ENCODE measurements around the gene SCYL1.
A peak's percentile ranks its signal among the peaks of the same experiment; 100 is the strongest.

The SCYL1 gene

DNA sequence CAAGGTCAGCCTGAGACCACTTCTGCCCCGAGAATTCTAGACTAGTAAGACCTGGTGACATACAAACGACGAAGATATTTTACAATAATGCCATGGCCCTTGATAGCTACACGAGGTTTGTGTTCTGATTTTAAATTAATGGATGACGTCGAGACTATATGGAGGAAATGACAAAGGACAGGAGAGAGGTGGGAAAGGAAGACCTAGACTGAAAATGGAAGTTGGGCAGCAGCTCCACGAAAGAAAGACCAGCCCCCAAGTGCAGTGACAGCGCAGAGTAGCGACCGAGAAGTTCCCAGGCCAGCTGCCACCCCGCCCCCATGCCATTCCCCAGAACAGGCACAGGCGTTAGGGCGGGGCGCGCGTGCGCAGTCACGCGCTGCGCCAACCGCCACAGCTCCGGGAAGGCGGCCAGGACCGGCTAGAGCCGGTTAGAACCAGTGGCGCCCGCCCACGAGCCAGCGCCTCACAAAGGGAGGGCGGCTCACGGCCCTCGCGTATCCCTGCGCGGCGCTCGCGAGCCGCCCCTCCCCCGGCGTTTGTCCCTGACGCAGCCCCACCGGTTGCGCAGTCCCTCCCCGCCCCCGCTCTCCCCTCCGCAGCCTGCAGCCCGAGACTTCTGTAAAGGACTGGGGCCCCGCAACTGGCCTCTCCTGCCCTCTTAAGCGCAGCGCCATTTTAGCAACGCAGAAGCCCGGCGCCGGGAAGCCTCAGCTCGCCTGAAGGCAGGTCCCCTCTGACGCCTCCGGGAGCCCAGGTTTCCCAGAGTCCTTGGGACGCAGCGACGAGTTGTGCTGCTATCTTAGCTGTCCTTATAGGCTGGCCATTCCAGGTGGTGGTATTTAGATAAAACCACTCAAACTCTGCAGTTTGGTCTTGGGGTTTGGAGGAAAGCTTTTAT lies 27.5 kb upstream of the SCYL1 start:
- DNase-seq = peak; percentile 99 to 100
- H3K4me2 ChIP-seq (ENCODE audit: low read length) = peak overlapping the region; percentile 69
- no CpG with 5 or more reads among the region's 61 CpGs for WGBS (ENCODE audit: extremely low coverage, insufficient coverage, insufficient read length)

DNA sequence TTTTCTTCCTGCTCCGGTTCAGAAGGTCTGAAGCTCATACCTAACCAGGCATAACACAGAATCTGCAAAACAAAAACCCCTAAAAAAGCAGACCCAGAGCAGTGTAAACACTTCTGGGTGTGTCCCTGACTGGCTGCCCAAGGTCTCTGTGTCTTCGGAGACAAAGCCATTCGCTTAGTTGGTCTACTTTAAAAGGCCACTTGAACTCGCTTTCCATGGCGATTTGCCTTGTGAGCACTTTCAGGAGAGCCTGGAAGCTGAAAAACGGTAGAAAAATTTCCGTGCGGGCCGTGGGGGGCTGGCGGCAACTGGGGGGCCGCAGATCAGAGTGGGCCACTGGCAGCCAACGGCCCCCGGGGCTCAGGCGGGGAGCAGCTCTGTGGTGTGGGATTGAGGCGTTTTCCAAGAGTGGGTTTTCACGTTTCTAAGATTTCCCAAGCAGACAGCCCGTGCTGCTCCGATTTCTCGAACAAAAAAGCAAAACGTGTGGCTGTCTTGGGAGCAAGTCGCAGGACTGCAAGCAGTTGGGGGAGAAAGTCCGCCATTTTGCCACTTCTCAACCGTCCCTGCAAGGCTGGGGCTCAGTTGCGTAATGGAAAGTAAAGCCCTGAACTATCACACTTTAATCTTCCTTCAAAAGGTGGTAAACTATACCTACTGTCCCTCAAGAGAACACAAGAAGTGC lies 26.7 kb upstream of the SCYL1 start:
- Histone ChIP-seq H3K79me2 (ENCODE audit: control insufficient read depth, insufficient read depth, low read length, poor library complexity) (peaks cover 37% of the 10 kb centered on the region), H2BK12ac (ENCODE audit: low read length) (peak overlapping the region; percentile 81), H4K8ac (ENCODE audit: low read depth, low read length) (peak overlapping the region; percentile 92), H4K12ac (ENCODE audit: low read depth, low read length) (peak overlapping the region; percentile 93), H3K4ac (ENCODE audit: low read depth, low read length) (peak overlapping the region; percentile 90), H3K4me1 (ENCODE audit: control insufficient read depth in 1 of 2, insufficient read depth in 2 of 2, low read length in 2 of 2) (peaks cover 11 to 25% of the 10 kb centered on the region in 2 experiments), H3K4me2 (ENCODE audit: low read length) (peak overlapping the region; percentile 69), H3K36me3 (ENCODE audit: control insufficient read depth in 1 of 2, insufficient read depth in 2 of 2, low read length in 2 of 2) (peaks cover 4 to 11% of the 10 kb centered on the region in 2 experiments), H4K91ac (ENCODE audit: low read depth, low read length) (peak overlapping the region; percentile 99), H3K27me3 (ENCODE audit: insufficient read depth, low read length) (no peaks in the 10 kb centered on the region), H3K14ac (ENCODE audit: low read length) (peak overlapping the region; percentile 98), H3K23ac (ENCODE audit: low read length) (no peak overlapping the region), H3K9ac (ENCODE audit: low read length) (peak overlapping the region; percentile 98), H2BK5ac (ENCODE audit: low read depth, low read length, poor library complexity) (peak overlapping the region; percentile 100), H2AK5ac (ENCODE audit: low read length) (peak overlapping the region; percentile 94), H3K79me1 (ENCODE audit: low read length) (peaks cover 42% of the 10 kb centered on the region), H2BK120ac (ENCODE audit: insufficient read depth, low read length, poor library complexity) (peak overlapping the region; percentile 98), H3K9me3 (ENCODE audit: insufficient read depth, low read depth, low read length) (no peaks in the 10 kb centered on the region), H2AFZ (ENCODE audit: insufficient read depth, low read length, poor library complexity) (peak overlapping the region; percentile 57), H3K27ac (ENCODE audit: low read depth, low read length) (peak overlapping the region; percentile 99), H3K4me3 (ENCODE audit: low read depth, low read length) (peak overlapping the region; percentile 8), H3K18ac (ENCODE audit: low read length) (peak overlapping the region; percentile 98)
- WGBS (ENCODE audit: extremely low coverage, insufficient coverage, insufficient read length) = no CpG with 5 or more reads among the region's 24 CpGs
- peak; percentile 17 to 69 for DNase-seq

More for the DNA sequence above, 27.5 kb upstream of the SCYL1 start:
- H4K91ac ChIP-seq (ENCODE audit: low read depth, low read length) = peak overlapping the region; percentile 99
- no peak overlapping the region for H2AFZ ChIP-seq (ENCODE audit: insufficient read depth, low read length, poor library complexity)
- H3K4me3 ChIP-seq (ENCODE audit: low read depth, low read length) = peak overlapping the region; percentile 63
- H3K27ac ChIP-seq (ENCODE audit: low read depth, low read length) = peak overlapping the region; percentile 99
- peak overlapping the region; percentile 92 for H4K8ac ChIP-seq (ENCODE audit: low read depth, low read length)
- H3K27me3 ChIP-seq (ENCODE audit: insufficient read depth, low read length) = no peaks in the 10 kb centered on the region
- H4K12ac ChIP-seq (ENCODE audit: low read depth, low read length) = peak overlapping the region; percentile 93
- peak overlapping the region; percentile 100 for H2BK12ac ChIP-seq (ENCODE audit: low read length)
- peak overlapping the region; percentile 98 for H2BK120ac ChIP-seq (ENCODE audit: insufficient read depth, low read length, poor library complexity)
- H3K4ac ChIP-seq (ENCODE audit: low read depth, low read length) = peak overlapping the region; percentile 94
- H2AK5ac ChIP-seq (ENCODE audit: low read length) = peak overlapping the region; percentile 94
- H3K23ac ChIP-seq (ENCODE audit: low read length) = no peak overlapping the region
- H3K4me1 ChIP-seq (ENCODE audit: control insufficient read depth in 1 of 2, insufficient read depth in 2 of 2, low read length in 2 of 2) = peaks cover 17 to 30% of the 10 kb centered on the region in 2 experiments
- peaks cover 38% of the 10 kb centered on the region for H3K79me2 ChIP-seq (ENCODE audit: control insufficient read depth, insufficient read depth, low read length, poor library complexity)
- H3K14ac ChIP-seq (ENCODE audit: low read length) = peak overlapping the region; percentile 98
- H3K36me3 ChIP-seq (ENCODE audit: control insufficient read depth in 1 of 2, insufficient read depth in 2 of 2, low read length in 2 of 2) = peaks cover 4 to 7% of the 10 kb centered on the region in 2 experiments
- peak overlapping the region; percentile 96 for H3K18ac ChIP-seq (ENCODE audit: low read length)
- peak overlapping the region; percentile 100 for H2BK5ac ChIP-seq (ENCODE audit: low read depth, low read length, poor library complexity)
- peak overlapping the region; percentile 98 for H3K9ac ChIP-seq (ENCODE audit: low read length)
- no peaks in the 10 kb centered on the region for H3K9me3 ChIP-seq (ENCODE audit: insufficient read depth, low read depth, low read length)
- peaks cover 49% of the 10 kb centered on the region for H3K79me1 ChIP-seq (ENCODE audit: low read length)

DNA sequence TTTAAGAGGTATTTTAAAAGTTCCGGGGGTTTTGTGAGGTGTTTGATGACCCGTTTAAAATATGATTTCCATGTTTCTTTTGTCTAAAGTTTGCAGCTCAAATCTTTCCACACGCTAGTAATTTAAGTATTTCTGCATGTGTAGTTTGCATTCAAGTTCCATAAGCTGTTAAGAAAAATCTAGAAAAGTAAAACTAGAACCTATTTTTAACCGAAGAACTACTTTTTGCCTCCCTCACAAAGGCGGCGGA lies 26.2 kb upstream of the SCYL1 start:
- Histone ChIP-seq H3K36me3 (ENCODE audit: control insufficient read depth in 1 of 2, insufficient read depth in 2 of 2, low read length in 2 of 2) (peaks cover 4 to 11% of the 10 kb centered on the region in 2 experiments), H3K18ac (ENCODE audit: low read length) (no peak overlapping the region), H3K27ac (ENCODE audit: low read depth, low read length) (peak overlapping the region; percentile 99), H3K79me2 (ENCODE audit: control insufficient read depth, insufficient read depth, low read length, poor library complexity) (peaks cover 36% of the 10 kb centered on the region), H3K4me1 (ENCODE audit: control insufficient read depth in 1 of 2, insufficient read depth in 2 of 2, low read length in 2 of 2) (peaks cover 7 to 21% of the 10 kb centered on the region in 2 experiments), H3K79me1 (ENCODE audit: low read length) (peaks cover 38% of the 10 kb centered on the region), H4K12ac (ENCODE audit: low read depth, low read length) (no peak overlapping the region), H3K14ac (ENCODE audit: low read length) (peak overlapping the region; percentile 98), H2BK120ac (ENCODE audit: insufficient read depth, low read length, poor library complexity) (peak overlapping the region; percentile 98), H3K4me2 (ENCODE audit: low read length) (peak overlapping the region; percentile 69), H3K9ac (ENCODE audit: low read length) (no peak overlapping the region), H3K9me3 (ENCODE audit: insufficient read depth, low read depth, low read length) (no peaks in the 10 kb centered on the region), H3K23ac (ENCODE audit: low read length) (no peak overlapping the region), H2BK5ac (ENCODE audit: low read depth, low read length, poor library complexity) (peak overlapping the region; percentile 100), H4K91ac (ENCODE audit: low read depth, low read length) (peak overlapping the region; percentile 99), H3K4me3 (ENCODE audit: low read depth, low read length) (no peak overlapping the region), H2BK12ac (ENCODE audit: low read length) (no peak overlapping the region), H2AK5ac (ENCODE audit: low read length) (no peak overlapping the region), H3K27me3 (ENCODE audit: insufficient read depth, low read length) (no peaks in the 10 kb centered on the region), H4K8ac (ENCODE audit: low read depth, low read length) (no peak overlapping the region), H3K4ac (ENCODE audit: low read depth, low read length) (no peak overlapping the region), H2AFZ (ENCODE audit: insufficient read depth, low read length, poor library complexity) (no peak overlapping the region)
- no peak for DNase-seq
- no CpG with 5 or more reads among the region's 6 CpGs for WGBS (ENCODE audit: extremely low coverage, insufficient coverage, insufficient read length)

GRCh38 chr11:65498977-65499712 lies 25.7 kb upstream of the SCYL1 start, which contains the start of gene MALAT1:
MALAT1 (plus strand) TSS chr11:65499045.
- peak within 1 kb of the TSS; percentile 98 for H3K18ac ChIP-seq (ENCODE audit: low read length)
- H3K9ac ChIP-seq (ENCODE audit: low read length) = peak within 1 kb of the TSS; percentile 98
- H2BK5ac ChIP-seq (ENCODE audit: low read depth, low read length, poor library complexity) = peak within 1 kb of the TSS; percentile 100
- peak; percentile 85 to 98 for DNase-seq
- peaks cover 35% of the 10 kb centered on the region for H3K79me1 ChIP-seq (ENCODE audit: low read length)
- peak within 1 kb of the TSS; percentile 98 for H2BK120ac ChIP-seq (ENCODE audit: insufficient read depth, low read length, poor library complexity)
- peak within 1 kb of the TSS; percentile 92 for H4K8ac ChIP-seq (ENCODE audit: low read depth, low read length)
- H3K36me3 ChIP-seq (ENCODE audit: control insufficient read depth in 1 of 2, insufficient read depth in 2 of 2, low read length in 2 of 2) = peaks cover 4 to 13% of the 10 kb centered on the region in 2 experiments
- H3K14ac ChIP-seq (ENCODE audit: low read length) = peak within 1 kb of the TSS; percentile 98
- peak within 1 kb of the TSS; percentile 99 for H3K27ac ChIP-seq (ENCODE audit: low read depth, low read length)
- peaks cover 36% of the 10 kb centered on the region for H3K79me2 ChIP-seq (ENCODE audit: control insufficient read depth, insufficient read depth, low read length, poor library complexity)
- H3K4me3 ChIP-seq (ENCODE audit: low read depth, low read length) = peak within 1 kb of the TSS; percentile 8
- no peak within 1 kb of the TSS for H3K23ac ChIP-seq (ENCODE audit: low read length)
- no peaks in the 10 kb centered on the region for H3K9me3 ChIP-seq (ENCODE audit: insufficient read depth, low read depth, low read length)
- H3K27me3 ChIP-seq (ENCODE audit: insufficient read depth, low read length) = no peaks in the 10 kb centered on the region
- peak within 1 kb of the TSS; percentile 69 for H3K4me2 ChIP-seq (ENCODE audit: low read length)
- H4K91ac ChIP-seq (ENCODE audit: low read depth, low read length) = peak within 1 kb of the TSS; percentile 99
- peak within 1 kb of the TSS; percentile 94 for H2AK5ac ChIP-seq (ENCODE audit: low read length)
- WGBS (ENCODE audit: extremely low coverage, insufficient coverage, insufficient read length) = 100% methylated on average over 1 of the region's 24 CpGs
- H3K4ac ChIP-seq (ENCODE audit: low read depth, low read length) = peak within 1 kb of the TSS; percentile 90
- peak within 1 kb of the TSS; percentile 81 for H2BK12ac ChIP-seq (ENCODE audit: low read length)
- peak within 1 kb of the TSS; percentile 57 for H2AFZ ChIP-seq (ENCODE audit: insufficient read depth, low read length, poor library complexity)
- peaks cover 7 to 21% of the 10 kb centered on the region in 2 experiments for H3K4me1 ChIP-seq (ENCODE audit: control insufficient read depth in 1 of 2, insufficient read depth in 2 of 2, low read length in 2 of 2)
- H4K12ac ChIP-seq (ENCODE audit: low read depth, low read length) = peak within 1 kb of the TSS; percentile 93

Measured in trophoblast cell (in vitro differentiated cells and primary cell).